ENCODE data around the gene ICAM2.
A peak's percentile ranks its signal among the peaks of the same experiment; 100 is the strongest.

The ICAM2 gene

GRCh38 chr17:63978272-63979200, 41.9 kb downstream of the ICAM2 start:
- TF ChIP-seq, protein P1, sequence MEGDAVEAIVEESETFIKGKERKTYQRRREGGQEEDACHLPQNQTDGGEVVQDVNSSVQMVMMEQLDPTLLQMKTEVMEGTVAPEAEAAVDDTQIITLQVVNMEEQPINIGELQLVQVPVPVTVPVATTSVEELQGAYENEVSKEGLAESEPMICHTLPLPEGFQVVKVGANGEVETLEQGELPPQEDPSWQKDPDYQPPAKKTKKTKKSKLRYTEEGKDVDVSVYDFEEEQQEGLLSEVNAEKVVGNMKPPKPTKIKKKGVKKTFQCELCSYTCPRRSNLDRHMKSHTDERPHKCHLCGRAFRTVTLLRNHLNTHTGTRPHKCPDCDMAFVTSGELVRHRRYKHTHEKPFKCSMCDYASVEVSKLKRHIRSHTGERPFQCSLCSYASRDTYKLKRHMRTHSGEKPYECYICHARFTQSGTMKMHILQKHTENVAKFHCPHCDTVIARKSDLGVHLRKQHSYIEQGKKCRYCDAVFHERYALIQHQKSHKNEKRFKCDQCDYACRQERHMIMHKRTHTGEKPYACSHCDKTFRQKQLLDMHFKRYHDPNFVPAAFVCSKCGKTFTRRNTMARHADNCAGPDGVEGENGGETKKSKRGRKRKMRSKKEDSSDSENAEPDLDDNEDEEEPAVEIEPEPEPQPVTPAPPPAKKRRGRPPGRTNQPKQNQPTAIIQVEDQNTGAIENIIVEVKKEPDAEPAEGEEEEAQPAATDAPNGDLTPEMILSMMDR (IDR thresholded peaks at IDR 0.05; ENCODE audit: low read depth, low read length): no peak
- in situ Hi-C loops (cut with HindIII; ENCODE audit: low sequenced_read_pairs): no loop called here
- DNase-seq (ENCODE audit: low read depth, low spot score): no peak
- no peak overlapping the region for H3K4me3 ChIP-seq (ENCODE audit: low read depth, low read length)

DNA sequence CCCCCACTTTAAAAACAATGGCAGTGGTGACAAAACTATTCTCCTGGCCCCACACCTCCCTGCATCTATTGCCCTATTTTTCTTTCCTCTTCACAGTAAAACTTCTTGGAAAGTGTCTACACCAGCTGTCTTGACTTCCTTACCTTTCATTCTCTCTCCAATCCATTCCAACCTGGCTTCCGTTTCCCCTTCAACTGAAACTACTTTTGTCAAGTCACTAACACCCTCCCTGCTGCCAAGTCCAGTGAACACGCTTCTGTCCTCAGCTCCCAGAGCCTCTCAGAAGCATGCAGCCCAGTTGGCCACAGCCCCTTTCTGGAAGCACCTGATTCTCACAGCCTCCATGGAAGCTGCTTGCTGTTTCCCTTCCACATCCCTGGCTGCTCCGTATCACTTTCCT, 43.7 kb downstream of the ICAM2 start:
- no peak overlapping the region for H3K4me3 ChIP-seq (ENCODE audit: low read depth, low read length)
- in situ Hi-C loops (cut with HindIII; ENCODE audit: low sequenced_read_pairs): no loop called here
- TF ChIP-seq, protein P1 (IDR thresholded peaks at IDR 0.05; ENCODE audit: low read depth, low read length): no peak
- DNase-seq (ENCODE audit: low read depth, low spot score): no peak

DNA sequence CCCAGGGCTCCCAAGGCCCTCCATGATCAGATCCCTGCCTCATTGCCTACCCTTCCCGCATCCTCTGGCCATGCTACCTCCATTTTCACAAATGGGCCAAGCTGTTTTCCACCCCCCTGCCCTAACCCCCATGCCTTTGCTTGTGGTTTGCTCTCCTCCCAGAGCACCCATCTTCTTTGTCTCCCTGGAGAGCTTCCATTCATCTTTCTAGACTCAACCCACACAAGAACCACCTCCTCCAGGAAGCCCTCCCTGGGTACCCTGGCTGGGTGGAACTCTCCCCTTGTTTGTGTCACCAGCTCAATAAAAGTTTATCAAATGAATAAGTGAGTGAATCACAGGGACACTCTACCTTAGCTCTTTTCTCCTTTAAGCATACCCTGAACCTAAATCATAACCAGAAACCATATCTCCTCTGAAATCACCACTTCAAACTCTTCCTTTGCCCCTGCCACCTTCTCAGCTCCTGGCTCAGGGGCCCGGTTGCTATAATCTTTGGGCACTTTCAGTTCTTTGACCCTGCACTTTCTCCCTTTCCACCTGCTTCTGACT, 44.8 kb downstream of the ICAM2 start:
- TF ChIP-seq, protein P1 (IDR thresholded peaks at IDR 0.05; ENCODE audit: low read depth, low read length): no peak
- in situ Hi-C loops (cut with HindIII; ENCODE audit: low sequenced_read_pairs): no loop called here
- no peak overlapping the region for H3K4me3 ChIP-seq (ENCODE audit: low read depth, low read length)
- DNase-seq (ENCODE audit: low read depth, low spot score): no peak

DNA sequence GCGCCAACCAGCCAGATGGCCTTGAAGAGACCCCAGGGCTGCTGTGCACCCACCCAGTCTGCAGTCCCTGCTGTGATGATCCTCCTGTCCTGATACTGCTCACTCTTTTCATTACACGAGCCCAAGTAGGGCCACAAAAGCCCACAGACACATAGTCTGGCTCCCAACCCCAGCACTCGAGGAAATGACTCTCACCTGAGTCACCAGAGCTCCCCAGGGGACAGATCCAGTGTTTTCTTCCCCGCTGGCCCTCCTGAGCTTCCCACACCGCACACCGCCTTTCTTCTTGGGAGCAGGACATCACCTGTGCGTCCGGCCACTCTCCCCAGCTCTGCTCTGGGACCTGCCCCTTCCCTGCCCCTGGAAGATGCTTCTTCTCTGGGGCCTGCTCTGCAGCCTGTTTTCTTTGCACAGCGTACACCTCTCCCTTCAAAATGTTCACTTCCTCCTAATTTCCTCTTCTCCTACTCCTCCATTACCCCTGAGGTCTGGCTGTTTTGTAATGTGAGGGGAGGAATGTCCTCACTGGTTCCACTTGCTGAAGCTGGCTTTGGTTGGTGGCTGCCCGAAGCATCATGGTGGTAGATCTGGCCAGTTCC, 45.7 kb downstream of the ICAM2 start:
- TF ChIP-seq, protein P1 (IDR thresholded peaks at IDR 0.05; ENCODE audit: low read depth, low read length): no peak
- DNase-seq (ENCODE audit: low read depth, low spot score): peak; percentile 52
- in situ Hi-C loops (cut with HindIII; ENCODE audit: low sequenced_read_pairs): no loop called here
- no peak overlapping the region for H3K4me3 ChIP-seq (ENCODE audit: low read depth, low read length)

- TF ChIP-seq, protein P1 (IDR thresholded peaks at IDR 0.05; ENCODE audit: low read depth, low read length): no peak
- H3K4me3 ChIP-seq (ENCODE audit: low read depth, low read length): no peak overlapping the region
- DNase-seq (ENCODE audit: low read depth, low spot score): no peak
- in situ Hi-C loops (cut with HindIII; ENCODE audit: low sequenced_read_pairs): no loop called here
Observed at GRCh38 chr17:63973930-63974593, 46.4 kb downstream of the ICAM2 start.

DNA sequence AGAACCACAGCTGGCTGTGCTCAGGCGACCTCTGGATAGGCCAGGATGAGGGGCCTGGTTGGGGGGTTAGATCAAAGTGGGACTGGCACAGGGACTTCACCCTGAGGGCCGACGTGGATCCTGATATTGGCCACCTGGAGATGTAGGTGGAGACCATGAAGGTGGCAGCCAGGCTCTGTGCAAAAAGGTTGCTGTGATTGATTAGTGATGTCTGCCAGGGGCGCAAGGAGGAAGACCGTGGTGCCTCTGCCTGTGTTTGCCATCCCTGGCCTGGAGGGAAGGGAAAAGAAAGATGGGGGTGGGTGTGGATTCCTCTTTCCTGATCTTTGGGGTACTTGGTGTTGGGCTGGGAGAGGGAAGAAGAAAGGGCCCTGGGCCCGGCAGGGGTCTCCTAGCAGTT, 47.2 kb downstream of the ICAM2 start:
- no peak overlapping the region for H3K4me3 ChIP-seq (ENCODE audit: low read depth, low read length)
- DNase-seq (ENCODE audit: low read depth, low spot score): no peak
- in situ Hi-C loops (cut with HindIII; ENCODE audit: low sequenced_read_pairs): no loop called here
- TF ChIP-seq, protein P1 (IDR thresholded peaks at IDR 0.05; ENCODE audit: low read depth, low read length): no peak

All from astrocyte of the spinal cord (primary cell).